Central memory CD8-positive, alpha-beta T cell (primary cell): Measurements from ENCODE around the gene C4orf33.
"Not testable (repeated sequence)": the region's sequence is repeated elsewhere in the genome, so short reads cannot be mapped to it uniquely, and the experiment has no call there.

Source experiments
- ATAC-seq: fragments of 150-1000 bp; cut with Tn5 transposase; replicated peaks from 2 replicates; pipeline ENCODE4 v1.10.0; 2022; ENCODE audit warnings: mild to moderate bottlenecking, moderate FRiP score, moderate number of reproducible peaks; ENCODE audit not compliant: poor library complexity, severe bottlenecking; ENCODE audit errors: extremely low read depth
- DNase-seq, 2 donors: peaks; one replicate each; pipeline ENCODE4 v3.0.0; 2021; ENCODE audit warnings: low spot score in 2 of 2
- H3K27ac Mint-ChIP-seq: one replicate; pipeline ENCODE4 v1.8.0; 2022; ENCODE audit warnings: low read depth, mild to moderate bottlenecking, moderate library complexity, mixed read lengths
- H3K27me3 Mint-ChIP-seq: one replicate; pipeline ENCODE4 v1.8.0; 2022; ENCODE audit warnings: mixed read lengths
- H3K36me3 Mint-ChIP-seq: one replicate; pipeline ENCODE4 v1.8.0; 2022; ENCODE audit warnings: mild to moderate bottlenecking, moderate library complexity, mixed read lengths; ENCODE audit not compliant: insufficient read depth
- H3K4me1 Mint-ChIP-seq: one replicate; pipeline ENCODE4 v1.8.0; 2022; ENCODE audit warnings: mixed read lengths
- H3K4me3 Mint-ChIP-seq: one replicate; pipeline ENCODE4 v1.8.0; 2022; ENCODE audit warnings: mild to moderate bottlenecking, moderate library complexity, mixed read lengths
- H3K9me3 Mint-ChIP-seq: one replicate; pipeline ENCODE4 v1.8.0; 2022; ENCODE audit warnings: mixed read lengths

C4orf33 gene

GRCh38 chr4:129093191-129093920 lies 2.6 kb upstream of the C4orf33 start, which contains the start of gene SCLT1:
Gene SCLT1 (minus strand): TSS chr4:129093539. CDS start chr4:129093103, 436 bp downstream.
- Mint-ChIP-seq H3K4me3 (no peak within 1 kb of the TSS), H3K4me1 (peaks cover 28% of the 10 kb centered on the region), H3K9me3 (no peaks in the 10 kb centered on the region), H3K36me3 (peaks cover 8% of the 10 kb centered on the region), H3K27me3 (no peaks in the 10 kb centered on the region), H3K27ac (no peak within 1 kb of the TSS)
- DNase-seq (peak; percentile 93 to 94), ATAC-seq (peak; percentile 94)

- Mint-ChIP-seq H3K4me1 (peaks cover 18% of the 10 kb centered on the region), H3K9me3 (no peaks in the 10 kb centered on the region), H3K36me3 (peaks cover 5% of the 10 kb centered on the region), H3K27ac (no peak overlapping the region), H3K27me3 (no peaks in the 10 kb centered on the region), H3K4me3 (no peak overlapping the region)
- no peak for DNase-seq
- ATAC-seq = no peak
Observed at GRCh38 chr4:129094347-129094746, 1.6 kb upstream of the C4orf33 start.

- Mint-ChIP-seq H3K4me3 (no peak overlapping the region), H3K27me3 (no peaks in the 10 kb centered on the region), H3K27ac (no peak overlapping the region), H3K9me3 (no peaks in the 10 kb centered on the region), H3K36me3 (peaks cover 8% of the 10 kb centered on the region), H3K4me1 (peaks cover 11% of the 10 kb centered on the region)
- no peak for DNase-seq
- ATAC-seq = no peak
Observed at GRCh38 chr4:129098531-129099001, 2.6 kb downstream of the C4orf33 start.

GRCh38 chr4:129109965-129110824 lies 14.2 kb downstream of the C4orf33 start:
- no peaks in the 10 kb centered on the region for H3K36me3 Mint-ChIP-seq
- no peaks in the 10 kb centered on the region for H3K9me3 Mint-ChIP-seq
- H3K4me3 Mint-ChIP-seq = no peak overlapping the region
- no peaks in the 10 kb centered on the region for H3K27me3 Mint-ChIP-seq
- DNase-seq (no peak), ATAC-seq (no peak)
- H3K27ac Mint-ChIP-seq = peak overlapping the region; percentile 2
- H3K4me1 Mint-ChIP-seq = no peaks in the 10 kb centered on the region

- no peaks in the 10 kb centered on the region for H3K36me3 Mint-ChIP-seq
Observed at GRCh38 chr4:129110931-129111330, 15.0 kb downstream of the C4orf33 start.

GRCh38 chr4:129111919-129112318 lies 16.0 kb downstream of the C4orf33 start:
- Mint-ChIP-seq H3K4me3 (no peak overlapping the region), H3K27me3 (no peaks in the 10 kb centered on the region), H3K9me3 (no peaks in the 10 kb centered on the region), H3K4me1 (no peaks in the 10 kb centered on the region), H3K27ac (no peak overlapping the region), H3K36me3 (no peaks in the 10 kb centered on the region)
- DNase-seq = no peak
- ATAC-seq = no peak

More at GRCh38 chr4:129110931-129111330, 15.0 kb downstream of the C4orf33 start:
- Mint-ChIP-seq H3K27me3 (no peaks in the 10 kb centered on the region), H3K9me3 (no peaks in the 10 kb centered on the region), H3K27ac (peak overlapping the region; percentile 2), H3K4me3 (no peak overlapping the region), H3K4me1 (no peaks in the 10 kb centered on the region)
- no peak for DNase-seq
- ATAC-seq = no peak

- Mint-ChIP-seq H3K9me3 (no peaks in the 10 kb centered on the region), H3K27me3 (no peaks in the 10 kb centered on the region), H3K36me3 (no peaks in the 10 kb centered on the region), H3K4me3 (no peak overlapping the region), H3K4me1 (no peaks in the 10 kb centered on the region), H3K27ac (no peak overlapping the region)
- ATAC-seq (no peak), DNase-seq (no peak)
Observed at GRCh38 chr4:129113434-129113833, 17.5 kb downstream of the C4orf33 start.

- no peaks in the 10 kb centered on the region for H3K36me3 Mint-ChIP-seq
- DNase-seq (no peak), ATAC-seq (no peak)
- no peaks in the 10 kb centered on the region for H3K27me3 Mint-ChIP-seq
- no peaks in the 10 kb centered on the region for H3K9me3 Mint-ChIP-seq
- no peaks in the 10 kb centered on the region for H3K4me1 Mint-ChIP-seq
- no peak overlapping the region for H3K27ac Mint-ChIP-seq
- H3K4me3 Mint-ChIP-seq = no peak overlapping the region
Observed at GRCh38 chr4:129113919-129114318, 18.0 kb downstream of the C4orf33 start.

- no peak for DNase-seq
- no peak overlapping the region for H3K27ac Mint-ChIP-seq
Observed at GRCh38 chr4:129117705-129118104, 21.8 kb downstream of the C4orf33 start.

GRCh38 chr4:129126614-129127013 lies 30.7 kb downstream of the C4orf33 start:
- not testable (repeated sequence) for ATAC-seq, H3K9me3 Mint-ChIP-seq, H3K27ac Mint-ChIP-seq

More at GRCh38 chr4:129117705-129118104, 21.8 kb downstream of the C4orf33 start:
- no peak for ATAC-seq
- Mint-ChIP-seq H3K9me3 (no peaks in the 10 kb centered on the region), H3K4me1 (no peaks in the 10 kb centered on the region), H3K36me3 (no peaks in the 10 kb centered on the region), H3K27me3 (no peaks in the 10 kb centered on the region), H3K4me3 (no peak overlapping the region)

GRCh38 chr4:129129143-129129542 lies 33.2 kb downstream of the C4orf33 start:
- H3K27ac Mint-ChIP-seq = peak overlapping the region; percentile 60
- DNase-seq = no peak
- H3K4me3 Mint-ChIP-seq = no peak overlapping the region
- H3K36me3 Mint-ChIP-seq = no peaks in the 10 kb centered on the region
- ATAC-seq = no peak
- H3K27me3 Mint-ChIP-seq = no peaks in the 10 kb centered on the region
- no peaks in the 10 kb centered on the region for H3K9me3 Mint-ChIP-seq
- H3K4me1 Mint-ChIP-seq = no peaks in the 10 kb centered on the region

More at GRCh38 chr4:129126614-129127013, 30.7 kb downstream of the C4orf33 start:
- not testable (repeated sequence) for H3K4me3 Mint-ChIP-seq, H3K27me3 Mint-ChIP-seq, DNase-seq, H3K36me3 Mint-ChIP-seq, H3K4me1 Mint-ChIP-seq

GRCh38 chr4:129131343-129131742 lies 35.4 kb downstream of the C4orf33 start:
- no peaks in the 10 kb centered on the region for H3K36me3 Mint-ChIP-seq

More at GRCh38 chr4:129131343-129131742, 35.4 kb downstream of the C4orf33 start:
- no peak for DNase-seq
- Mint-ChIP-seq H3K9me3 (no peaks in the 10 kb centered on the region), H3K4me1 (no peaks in the 10 kb centered on the region), H3K27me3 (no peaks in the 10 kb centered on the region), H3K27ac (no peak overlapping the region), H3K4me3 (no peak overlapping the region)
- ATAC-seq = no peak
